Body of pancreas (tissue), 4 donors: ENCODE measurements around the gene NTMT2. TPM values are rescaled to one million over a fixed set of nuclear protein-coding genes. Genes with fewer than 3 reads are reported as not detected.
"Not testable (repeated sequence)": the region's sequence is repeated elsewhere in the genome, so short reads cannot be mapped to it uniquely, and the experiment has no call there.

ENCODE experiments used
- ATAC-seq: fragments of 150-250 bp; one replicate; pipeline ENCODE4 v1.9.1; 2016
- DNase-seq, 4 donors: peaks; one replicate each; pipeline ENCODE4 v3.0.0-alpha.2; 2019
- H3K27ac ChIP-seq, 4 donors: fragments of 200-600 bp; sonication (generic); 1 replicate in 3 of 4; 2 replicates in 1 of 4; pipeline versions ENCODE4 v1.5.1 to v1.6.1; 2016 to 2019; ENCODE audit warnings: mild to moderate bottlenecking in 1 of 4, mixed read lengths in 1 of 4, moderate library complexity in 1 of 4
- H3K27me3 ChIP-seq, 2 donors: fragments of 200-600 bp; sonication (generic); one replicate each; pipeline ENCODE4 v1.6.0; 2016; ENCODE audit warnings: mild to moderate bottlenecking in 1 of 2
- H3K36me3 ChIP-seq, 2 donors: fragments of 200-600 bp; sonication (generic); replicated peaks in 1 of 2; 2 replicates each; pipeline ENCODE4 v1.5.1; 2016; ENCODE audit warnings: low read depth in 2 of 2; ENCODE audit not compliant: insufficient read depth in 1 of 2
- H3K4me1 ChIP-seq: fragments of 200-600 bp; sonication (generic); one replicate; pipeline ENCODE4 v1.6.0; 2016
- H3K4me3 ChIP-seq, 2 donors: fragments of 200-600 bp; sonication (generic); 1 replicate in 1 of 2; 2 replicates in 1 of 2; pipeline ENCODE4 v1.5.1; 2016 to 2019
- H3K9me3 ChIP-seq, 3 donors: fragments of 200-600 bp; sonication (generic); 1 replicate in 2 of 3; 2 replicates in 1 of 3; pipeline ENCODE4 v1.5.1; 2016
- CTCF ChIP-seq, 7 experiments: fragments of 450-650 bp in 4 of 7; fragments of 200-600 bp in 3 of 7; sonication (generic) in 3 of 7; IDR thresholded peaks; one replicate each; pipeline ENCODE4 v1.5.1; 2016 to 2019; ENCODE audit warnings: antibody characterized with exemption in 7 of 7
- POLR2A ChIP-seq, 3 donors: fragments of 450-650 bp; IDR thresholded peaks; one replicate each; pipeline ENCODE4 v1.6.1; 2016; ENCODE audit warnings: antibody characterized with exemption in 3 of 3, mild to moderate bottlenecking in 2 of 3
- WGBS, 2 donors: methylation state at CpG; one replicate each; pipeline ENCODE4 v1.1.5; 2017; 5-methylcytosine and 5-hydroxymethylcytosine counted together
- intact Hi-C: fragments of 100-400 bp; cut with DNase I; formaldehyde crosslinking; loops from one replicate; pipeline ENCODE4 v1.15.1; 2023
- total RNA-seq, 2 donors: library from RNA; depleted of rRNA; stranded (reverse); fragments of >200 nt; gene quantifications; one replicate each; pipeline ENCODE4 v1.1.0, GENCODE V29; 2016

NTMT2 gene
- not detected for total RNA-seq

- H3K9me3 ChIP-seq, result no peaks in the 10 kb centered on the region
- H3K4me3 ChIP-seq, result no peak within 1 kb of the TSS
- peak within 1 kb of the TSS in 3 of 4 donors; percentile 1 to 55 (median 52) for H3K27ac ChIP-seq
- DNase-seq (peak in 2 of 4 donors; percentile 5 to 16), ATAC-seq (peak; percentile 59)
- H3K4me1 ChIP-seq, result peaks cover 6% of the 10 kb centered on the region
- WGBS, 2 donors, result 16 to 21% methylated on average over 8 of the region's 8 CpGs
- intact Hi-C loops, result no loop called here
- no peaks in the 10 kb centered on the region for H3K27me3 ChIP-seq
- TF ChIP-seq CTCF (IDR thresholded peaks at IDR 0.05) (no peak), POLR2A (IDR thresholded peaks at IDR 0.05) (no peak)
- H3K36me3 ChIP-seq, result no peaks in the 10 kb centered on the region
These were observed at the start of gene NTMT2 for GRCh38 chr1:170145770-170146676. Gene NTMT2, plus strand, starts transcription at chr1:170145959. Its CDS starts 149 bp downstream, at chr1:170146108.

- TF ChIP-seq POLR2A (IDR thresholded peaks at IDR 0.05) (no peak), CTCF (IDR thresholded peaks at IDR 0.05) (no peak)
- H3K4me1 ChIP-seq, result no peaks in the 10 kb centered on the region
- no peaks in the 10 kb centered on the region for H3K36me3 ChIP-seq
- H3K27ac ChIP-seq, result no peak overlapping the region
- no peak for DNase-seq
- ATAC-seq, result no peak
- H3K9me3 ChIP-seq, result peaks cover 0 to 6% (median 0%) of the 10 kb centered on the region in 3 donors
- H3K4me3 ChIP-seq, result no peak overlapping the region
- intact Hi-C loops, result no loop called here
- no peaks in the 10 kb centered on the region for H3K27me3 ChIP-seq
These were observed 49.6 kb upstream of the NTMT2 start for GRCh38 chr1:170095976-170096748.

GRCh38 chr1:170096806-170097340 is 48.9 kb upstream of the NTMT2 start:
- H3K4me3 ChIP-seq, result no peak overlapping the region
- no peak overlapping the region for H3K27ac ChIP-seq
- no peak for DNase-seq
- H3K36me3 ChIP-seq, result no peaks in the 10 kb centered on the region
- intact Hi-C loops, result no loop called here
- H3K27me3 ChIP-seq, result no peaks in the 10 kb centered on the region
- no peaks in the 10 kb centered on the region for H3K4me1 ChIP-seq
- no peak for TF ChIP-seq POLR2A (IDR thresholded peaks at IDR 0.05)
- TF ChIP-seq CTCF (IDR thresholded peaks at IDR 0.05), result no peak
- peaks cover 0 to 6% (median 0%) of the 10 kb centered on the region in 3 donors for H3K9me3 ChIP-seq
- ATAC-seq, result no peak
- 47 to 51% methylated on average over 4 of the region's 4 CpGs for WGBS, 2 donors

GRCh38 chr1:170097449-170097948 is 48.3 kb upstream of the NTMT2 start:
- intact Hi-C loops, result no loop called here
- DNase-seq (no peak), ATAC-seq (no peak)

GRCh38 chr1:170113140-170113539 is 32.6 kb upstream of the NTMT2 start:
- H3K36me3 ChIP-seq, intact Hi-C loops, DNase-seq, H3K27me3 ChIP-seq, H3K4me3 ChIP-seq, H3K27ac ChIP-seq, H3K4me1 ChIP-seq, ATAC-seq, H3K9me3 ChIP-seq: not testable (repeated sequence)
- 77 to 79% methylated on average over 6 to 8 of the region's 8 CpGs for WGBS, 2 donors

More at GRCh38 chr1:170097449-170097948, 48.3 kb upstream of the NTMT2 start:
- H3K27ac ChIP-seq, result no peak overlapping the region
- H3K4me1 ChIP-seq, result no peaks in the 10 kb centered on the region
- WGBS, 2 donors, result 4% methylated on average over 4 of the region's 4 CpGs
- TF ChIP-seq POLR2A (IDR thresholded peaks at IDR 0.05) (no peak), CTCF (IDR thresholded peaks at IDR 0.05) (no peak)
- H3K9me3 ChIP-seq, result peaks cover 0 to 6% (median 0%) of the 10 kb centered on the region in 3 donors
- H3K27me3 ChIP-seq, result no peaks in the 10 kb centered on the region
- H3K4me3 ChIP-seq, result no peak overlapping the region
- no peaks in the 10 kb centered on the region for H3K36me3 ChIP-seq
